Activated naive CD4-positive, alpha-beta T cell treated with anti-CD3 and anti-CD28 coated beads, Interleukin-2, amount 50 U/mL, for 24 hours (primary cell): Measurements from ENCODE around the gene SPECC1.
"Not testable (repeated sequence)": the region's sequence is repeated elsewhere in the genome, so short reads cannot be mapped to it uniquely, and the experiment has no call there.

Experiments
- H3K27ac Mint-ChIP-seq: one replicate; pipeline ENCODE4 v1.8.0; 2021; ENCODE audit warnings: mild to moderate bottlenecking, mixed read lengths
- H3K27me3 Mint-ChIP-seq: one replicate; pipeline ENCODE4 v1.8.0; 2021; ENCODE audit warnings: mixed read lengths
- H3K36me3 Mint-ChIP-seq: one replicate; pipeline ENCODE4 v1.8.0; 2021; ENCODE audit warnings: mixed read lengths
- H3K4me1 Mint-ChIP-seq: one replicate; pipeline ENCODE4 v1.8.0; 2021; ENCODE audit warnings: mixed read lengths
- H3K4me3 Mint-ChIP-seq: one replicate; pipeline ENCODE4 v1.8.0; 2021; ENCODE audit warnings: mild to moderate bottlenecking, mixed read lengths
- H3K9me3 Mint-ChIP-seq: one replicate; pipeline ENCODE4 v1.8.0; 2021; ENCODE audit warnings: mixed read lengths

The SPECC1 gene

GRCh38 chr17:20179041-20179440, 169.9 kb downstream of the SPECC1 start:
- Mint-ChIP-seq H3K27me3 (peaks cover 1% of the 10 kb centered on the region), H3K9me3 (no peaks in the 10 kb centered on the region), H3K27ac (no peak overlapping the region), H3K36me3 (no peaks in the 10 kb centered on the region), H3K4me1 (no peaks in the 10 kb centered on the region), H3K4me3 (no peak overlapping the region)

GRCh38 chr17:20180661-20181060, 171.5 kb downstream of the SPECC1 start:
- H3K4me3 Mint-ChIP-seq, result no peak overlapping the region
- H3K27me3 Mint-ChIP-seq, result peaks cover 1% of the 10 kb centered on the region
- H3K27ac Mint-ChIP-seq, result no peak overlapping the region
- no peaks in the 10 kb centered on the region for H3K4me1 Mint-ChIP-seq
- no peaks in the 10 kb centered on the region for H3K36me3 Mint-ChIP-seq
- no peaks in the 10 kb centered on the region for H3K9me3 Mint-ChIP-seq

DNA sequence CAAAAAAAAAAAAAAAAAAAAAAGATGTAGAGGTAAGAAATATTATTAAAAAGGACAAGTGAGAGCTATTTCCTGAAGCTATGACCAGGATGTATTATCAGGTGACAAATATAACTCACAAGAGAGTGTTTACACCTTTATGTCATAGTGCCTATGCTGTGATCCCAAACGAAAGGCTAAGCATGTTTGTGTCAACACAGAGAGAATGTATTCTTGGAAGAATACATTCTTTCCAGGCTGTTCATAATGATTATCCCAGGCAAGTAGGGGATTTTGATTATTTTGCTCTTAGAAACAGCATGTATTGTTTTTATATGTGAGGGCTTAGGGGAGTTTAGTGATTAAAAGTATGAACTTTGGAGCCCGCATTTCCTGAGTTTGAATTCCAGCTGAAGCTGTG, 175.0 kb downstream of the SPECC1 start:
- no peaks in the 10 kb centered on the region for H3K4me1 Mint-ChIP-seq
- H3K27me3 Mint-ChIP-seq, result no peaks in the 10 kb centered on the region
- H3K36me3 Mint-ChIP-seq, result no peaks in the 10 kb centered on the region
- H3K27ac Mint-ChIP-seq, result no peak overlapping the region
- H3K9me3 Mint-ChIP-seq, result no peaks in the 10 kb centered on the region
- H3K4me3 Mint-ChIP-seq, result no peak overlapping the region

DNA sequence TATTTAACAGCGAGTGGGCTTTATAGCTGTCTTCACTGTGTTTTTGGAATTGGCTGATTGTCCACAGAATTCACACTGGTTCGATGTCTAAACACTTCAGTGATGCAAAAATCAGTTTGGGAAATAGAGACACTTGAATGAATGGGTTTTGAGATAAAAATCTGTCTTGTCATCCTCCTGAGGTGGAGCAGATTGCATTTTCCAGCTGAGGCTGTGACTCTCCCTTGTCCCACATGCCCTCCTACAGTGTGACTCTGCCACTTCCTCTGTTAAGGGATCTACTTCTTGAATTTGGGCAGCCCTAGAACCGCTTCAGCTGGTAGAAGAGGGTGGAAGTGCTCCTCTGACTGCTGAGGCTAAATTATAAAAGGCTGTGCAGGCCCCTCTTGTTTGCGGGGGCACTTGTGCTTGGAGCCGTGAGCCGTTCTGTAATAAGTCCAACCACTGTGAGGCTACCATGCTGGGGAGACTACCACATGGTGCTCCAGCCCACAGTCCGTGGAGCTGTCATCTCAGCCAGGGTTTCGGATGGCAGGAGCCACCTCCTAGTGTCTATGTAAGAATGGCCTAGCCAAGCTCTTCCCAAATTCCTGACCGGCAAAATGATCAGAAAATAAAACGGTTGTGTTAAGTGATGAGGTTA, 175.9 kb downstream of the SPECC1 start:
- H3K4me1 Mint-ChIP-seq, result no peaks in the 10 kb centered on the region
- no peaks in the 10 kb centered on the region for H3K9me3 Mint-ChIP-seq
- no peaks in the 10 kb centered on the region for H3K36me3 Mint-ChIP-seq
- H3K27ac Mint-ChIP-seq, result no peak overlapping the region
- no peak overlapping the region for H3K4me3 Mint-ChIP-seq
- no peaks in the 10 kb centered on the region for H3K27me3 Mint-ChIP-seq

DNA sequence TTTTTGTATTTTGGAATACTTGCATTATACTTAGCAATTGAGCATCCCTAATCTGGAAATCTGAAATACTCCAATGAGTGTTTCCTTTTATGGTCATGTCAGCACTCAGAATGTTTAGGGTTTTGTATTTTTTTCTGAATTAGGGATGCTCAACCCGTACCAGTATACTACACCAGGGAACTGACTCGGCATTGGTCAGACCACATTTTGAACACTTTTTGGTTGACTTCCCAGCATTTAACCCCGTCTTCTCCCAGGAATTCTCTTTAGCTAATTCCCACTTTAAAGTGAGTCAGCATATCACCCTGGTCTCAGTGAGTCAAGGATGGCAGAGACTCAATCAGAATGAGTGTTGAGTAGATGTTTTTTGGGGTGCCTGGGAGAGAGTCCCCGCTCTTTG, 177.9 kb downstream of the SPECC1 start:
- no peaks in the 10 kb centered on the region for H3K27me3 Mint-ChIP-seq
- no peak overlapping the region for H3K27ac Mint-ChIP-seq
- H3K36me3 Mint-ChIP-seq, result no peaks in the 10 kb centered on the region
- no peaks in the 10 kb centered on the region for H3K9me3 Mint-ChIP-seq
- H3K4me3 Mint-ChIP-seq, result no peak overlapping the region
- no peaks in the 10 kb centered on the region for H3K4me1 Mint-ChIP-seq

GRCh38 chr17:20189302-20189701, 180.1 kb downstream of the SPECC1 start:
- Mint-ChIP-seq H3K4me3 (no peak overlapping the region), H3K27me3 (no peaks in the 10 kb centered on the region), H3K27ac (no peak overlapping the region), H3K36me3 (no peaks in the 10 kb centered on the region), H3K9me3 (no peaks in the 10 kb centered on the region), H3K4me1 (no peaks in the 10 kb centered on the region)

DNA sequence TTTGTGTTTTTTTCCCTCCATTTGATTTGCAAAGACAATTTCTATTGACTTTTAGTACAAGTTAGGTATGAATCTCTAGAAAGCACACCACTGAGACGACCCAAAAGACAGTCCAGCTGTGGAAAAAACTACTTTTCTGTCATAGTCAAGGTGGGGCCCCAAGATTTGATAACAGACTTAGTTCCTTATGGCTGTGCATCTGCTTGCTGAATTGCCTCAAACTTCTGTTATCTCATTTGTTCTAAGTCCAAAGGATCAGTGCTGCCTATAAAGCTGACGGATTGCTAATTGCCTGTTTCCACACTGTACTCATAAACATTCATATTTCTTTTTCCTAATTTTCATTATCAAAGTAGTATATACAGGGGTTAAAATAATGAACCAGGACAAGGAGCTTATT, 180.8 kb downstream of the SPECC1 start:
- Mint-ChIP-seq H3K4me1 (no peaks in the 10 kb centered on the region), H3K4me3 (no peak overlapping the region), H3K36me3 (no peaks in the 10 kb centered on the region), H3K27ac (no peak overlapping the region), H3K9me3 (no peaks in the 10 kb centered on the region), H3K27me3 (no peaks in the 10 kb centered on the region)

GRCh38 chr17:20190605-20191004, 181.4 kb downstream of the SPECC1 start:
- no peaks in the 10 kb centered on the region for H3K36me3 Mint-ChIP-seq
- H3K4me3 Mint-ChIP-seq, result no peak overlapping the region
- no peaks in the 10 kb centered on the region for H3K27me3 Mint-ChIP-seq
- H3K4me1 Mint-ChIP-seq, result no peaks in the 10 kb centered on the region
- no peak overlapping the region for H3K27ac Mint-ChIP-seq
- no peaks in the 10 kb centered on the region for H3K9me3 Mint-ChIP-seq

- no peaks in the 10 kb centered on the region for H3K36me3 Mint-ChIP-seq
- no peaks in the 10 kb centered on the region for H3K4me1 Mint-ChIP-seq
- H3K27me3 Mint-ChIP-seq, result no peaks in the 10 kb centered on the region
- no peak overlapping the region for H3K4me3 Mint-ChIP-seq
- H3K27ac Mint-ChIP-seq, result no peak overlapping the region
- H3K9me3 Mint-ChIP-seq, result no peaks in the 10 kb centered on the region
These were observed 181.9 kb downstream of the SPECC1 start for GRCh38 chr17:20191056-20191455.

DNA sequence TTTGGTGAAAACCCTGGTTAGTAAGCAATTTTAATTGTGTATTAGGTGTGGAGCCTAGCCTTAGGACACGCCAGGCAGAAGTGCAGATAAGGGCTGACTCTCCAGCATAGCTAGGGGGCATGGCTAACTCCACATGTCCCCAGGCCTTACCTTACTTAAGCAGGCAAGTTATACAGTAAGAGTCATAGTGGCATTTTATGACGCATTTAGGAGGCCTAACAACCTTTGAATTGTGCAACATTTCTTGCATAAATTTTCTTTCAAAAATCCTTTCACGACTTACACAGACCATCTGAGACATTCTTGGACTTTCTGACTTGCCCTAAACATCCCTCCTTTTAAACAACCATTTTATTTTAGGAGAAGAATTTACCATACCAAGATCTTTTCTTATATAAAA, 187.1 kb downstream of the SPECC1 start:
- not testable (repeated sequence) for H3K9me3 Mint-ChIP-seq, H3K4me1 Mint-ChIP-seq, H3K36me3 Mint-ChIP-seq, H3K4me3 Mint-ChIP-seq, H3K27ac Mint-ChIP-seq, H3K27me3 Mint-ChIP-seq

- Mint-ChIP-seq H3K4me3 (no peak overlapping the region), H3K4me1 (no peaks in the 10 kb centered on the region), H3K36me3 (peaks cover 2% of the 10 kb centered on the region)
These were observed 188.2 kb downstream of the SPECC1 start for GRCh38 chr17:20197272-20197926.

DNA sequence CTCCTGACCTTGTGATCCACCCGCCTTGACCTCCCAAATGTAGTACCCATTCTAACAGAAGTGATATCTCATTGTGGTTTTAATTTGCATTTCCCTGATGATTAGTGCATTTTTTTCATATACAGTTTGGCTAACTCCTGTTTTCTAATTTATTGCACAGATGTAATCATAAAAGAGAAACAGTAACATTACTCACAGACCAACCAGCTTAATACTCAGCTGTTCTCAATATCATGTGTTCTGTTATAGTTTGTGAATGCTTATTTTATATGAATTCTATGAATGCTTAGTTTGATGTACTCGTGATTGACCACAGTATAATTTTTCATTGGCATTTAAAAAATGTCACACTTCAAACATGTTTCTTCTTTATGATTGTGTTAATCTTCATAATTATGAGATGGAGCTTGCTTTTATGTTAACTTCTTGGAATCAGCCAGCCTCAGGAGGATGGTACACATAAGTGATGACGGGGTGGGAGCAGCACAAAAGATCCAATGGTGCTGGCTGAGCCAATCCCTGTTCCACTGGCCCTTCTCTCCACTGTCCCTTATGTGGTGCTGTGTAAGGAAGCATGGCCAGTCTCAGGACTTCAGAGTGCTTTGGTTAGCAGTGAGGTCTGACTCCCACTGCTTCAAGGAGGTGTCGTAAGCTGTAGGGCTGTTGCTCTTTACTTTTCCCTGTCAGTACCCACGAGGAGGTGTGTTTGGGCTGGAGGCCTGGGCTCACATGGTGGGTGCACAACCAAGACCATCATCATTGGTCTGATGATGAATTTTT, 191.0 kb downstream of the SPECC1 start:
- Mint-ChIP-seq H3K9me3 (no peaks in the 10 kb centered on the region), H3K36me3 (peaks cover 2% of the 10 kb centered on the region), H3K4me1 (peaks cover 14% of the 10 kb centered on the region), H3K27ac (no peak overlapping the region), H3K4me3 (no peak overlapping the region), H3K27me3 (no peaks in the 10 kb centered on the region)

More at GRCh38 chr17:20197272-20197926, 188.2 kb downstream of the SPECC1 start:
- H3K9me3 Mint-ChIP-seq, result no peaks in the 10 kb centered on the region
- no peak overlapping the region for H3K27ac Mint-ChIP-seq
- no peaks in the 10 kb centered on the region for H3K27me3 Mint-ChIP-seq

DNA sequence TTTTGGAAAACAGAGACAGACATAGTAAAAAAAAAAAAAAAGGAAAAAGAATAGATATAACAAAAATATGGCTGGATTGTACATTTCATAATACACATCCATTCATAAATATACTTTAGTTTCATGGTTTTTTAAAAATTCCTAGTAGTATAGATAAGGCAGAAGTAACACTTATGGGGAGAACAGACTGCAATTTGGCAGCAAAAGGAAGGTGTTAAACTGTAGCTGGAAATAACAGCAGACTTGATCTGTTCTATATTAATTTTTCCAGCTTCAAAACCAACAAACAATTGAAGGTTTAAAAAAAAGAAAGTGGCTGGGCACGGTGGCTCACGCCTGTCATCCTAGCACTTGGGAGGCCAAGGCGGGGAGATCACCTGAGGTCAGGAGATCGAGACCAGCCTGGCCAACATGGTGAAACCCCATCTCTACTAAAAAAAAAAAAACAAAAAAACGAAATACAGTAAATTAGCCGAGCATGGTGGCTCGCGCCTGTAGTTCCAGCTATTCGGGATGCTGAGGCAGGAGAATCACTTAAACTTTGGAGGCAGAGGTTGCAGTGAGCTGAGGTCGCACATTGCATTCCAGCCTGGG, 191.8 kb downstream of the SPECC1 start:
- H3K9me3 Mint-ChIP-seq, result no peaks in the 10 kb centered on the region
- no peak overlapping the region for H3K27ac Mint-ChIP-seq

DNA sequence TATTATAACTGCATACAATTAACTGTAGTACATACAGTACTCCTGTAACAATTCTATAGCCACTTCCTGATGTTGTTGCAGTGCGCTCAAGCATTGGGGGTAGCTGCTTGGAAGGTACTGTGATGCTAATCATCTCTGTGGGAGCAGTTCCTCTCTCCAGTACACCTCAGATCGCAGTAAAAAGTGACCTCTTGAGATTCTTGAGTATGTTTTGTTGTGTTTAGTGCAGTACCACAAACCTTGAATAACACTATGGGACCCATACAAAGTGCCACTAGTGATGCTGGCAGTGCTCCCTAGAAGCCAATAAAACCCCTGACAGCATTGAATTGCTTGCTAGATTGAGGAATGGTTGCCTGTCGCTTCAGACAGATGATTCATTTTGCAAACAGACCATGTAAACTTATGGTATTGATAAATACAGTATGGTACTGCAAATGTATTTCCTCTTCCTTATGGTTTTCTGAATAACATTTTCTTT, 193.0 kb downstream of the SPECC1 start:
- Mint-ChIP-seq H3K4me3 (no peak overlapping the region), H3K27me3 (no peaks in the 10 kb centered on the region), H3K27ac (no peak overlapping the region), H3K4me1 (peaks cover 34% of the 10 kb centered on the region), H3K9me3 (no peaks in the 10 kb centered on the region), H3K36me3 (peaks cover 2% of the 10 kb centered on the region)

More for the DNA sequence above, 191.8 kb downstream of the SPECC1 start:
- peaks cover 2% of the 10 kb centered on the region for H3K36me3 Mint-ChIP-seq
- H3K4me3 Mint-ChIP-seq, result no peak overlapping the region
- H3K27me3 Mint-ChIP-seq, result no peaks in the 10 kb centered on the region
- H3K4me1 Mint-ChIP-seq, result peaks cover 22% of the 10 kb centered on the region

- Mint-ChIP-seq H3K9me3 (no peaks in the 10 kb centered on the region), H3K36me3 (peaks cover 2% of the 10 kb centered on the region), H3K4me1 (peaks cover 36% of the 10 kb centered on the region), H3K4me3 (no peak overlapping the region), H3K27me3 (no peaks in the 10 kb centered on the region), H3K27ac (no peak overlapping the region)
These were observed 193.9 kb downstream of the SPECC1 start for GRCh38 chr17:20203018-20203417.
